Measurements from ENCODE around the gene UQCRHL.

Gene UQCRHL

DNA sequence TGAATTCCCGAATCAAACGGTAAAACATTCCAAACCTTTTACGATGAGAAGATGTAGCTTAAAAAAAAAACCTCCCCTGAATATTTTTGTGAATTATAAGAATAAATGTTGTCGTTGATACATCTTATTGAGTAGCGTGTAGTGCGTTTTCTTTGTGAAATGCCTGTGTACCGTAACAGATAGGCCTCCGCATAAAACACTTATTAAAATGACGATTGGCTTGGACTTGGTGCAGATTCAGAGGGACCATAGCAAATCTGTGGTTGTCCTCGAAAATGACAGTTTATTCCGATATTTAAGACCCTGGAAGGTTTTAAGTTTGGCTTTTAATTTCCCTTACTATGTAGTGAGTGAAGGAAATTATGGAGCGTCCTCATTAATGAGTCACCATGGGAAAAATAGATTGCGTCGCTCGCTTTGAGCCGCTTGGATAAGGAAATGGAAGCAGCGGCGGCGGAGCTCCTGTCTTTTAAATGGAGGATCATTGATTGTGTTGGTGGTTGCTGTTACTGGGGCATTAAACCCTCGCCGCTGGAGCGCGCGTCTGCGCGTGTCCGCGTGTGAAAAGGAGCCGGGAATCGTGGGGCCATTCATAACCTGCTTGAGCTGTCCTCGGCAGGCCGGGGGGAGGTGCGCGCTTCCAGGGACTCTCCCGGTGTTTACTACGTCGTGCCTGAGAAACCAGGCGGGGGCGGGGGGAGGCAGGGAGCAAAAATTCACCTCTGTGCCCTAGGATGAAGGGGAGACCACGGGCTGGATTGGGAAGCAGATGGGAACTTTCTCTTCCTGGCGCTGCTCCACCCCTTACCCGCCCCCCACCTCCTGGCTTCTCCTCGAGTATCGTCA lies 41.7 kb upstream of the UQCRHL start (continued):
- TF ChIP-seq ZNF785 (tag by site-specific recombination; IDR thresholded peaks at IDR 0.05) (no peak), ZNF555 (tag by site-specific recombination; conservative IDR thresholded peaks at IDR 0.05) (no peak), ZNF2 (tag by site-specific recombination; IDR thresholded peaks at IDR 0.05) (no peak), ZNF354C (tag by site-specific recombination; IDR thresholded peaks at IDR 0.05; ENCODE audit: borderline replicate concordance, low read depth) (no peak), ZNF621 (tag by site-specific recombination; IDR thresholded peaks at IDR 0.05) (no peak), KLF1 (tag by site-specific recombination; IDR thresholded peaks at IDR 0.05) (peak; percentile 24; the same call in 1 of the 2 replicates), IKZF3 (tag by site-specific recombination; IDR thresholded peaks at IDR 0.05) (peak; percentile 98), ZNF654 (tag by site-specific recombination; IDR thresholded peaks at IDR 0.05; ENCODE audit: low read depth) (no peak), ZBTB48 (tag by site-specific recombination; IDR thresholded peaks at IDR 0.05) (peak; percentile 94), ZNF76 (tag by site-specific recombination; IDR thresholded peaks at IDR 0.05; ENCODE audit: borderline replicate concordance, low read depth) (peak; percentile 45; the same call in 1 of the 2 replicates), ZNF423 (tag by site-specific recombination; IDR thresholded peaks at IDR 0.05) (no peak), OVOL3 (tag by site-specific recombination; IDR thresholded peaks at IDR 0.05) (no peak), YY1 (tag by site-specific recombination; IDR thresholded peaks at IDR 0.05) (0 out of 2 replicates have a peak, but pooled peaks have one; percentile 33), ZNF596 (tag by site-specific recombination; IDR thresholded peaks at IDR 0.05) (0 out of 2 replicates have a peak, but pooled peaks have one; percentile 6), GLI4 (tag by site-specific recombination; IDR thresholded peaks at IDR 0.05) (no peak), ZBTB21 (tag by site-specific recombination; IDR thresholded peaks at IDR 0.05) (peak; percentile 54; the same call in 1 of the 2 replicates), ZSCAN30 (tag by site-specific recombination; IDR thresholded peaks at IDR 0.05) (0 out of 2 replicates have a peak, but pooled peaks have one; percentile 5), ZNF202 (tag by site-specific recombination; IDR thresholded peaks at IDR 0.05; ENCODE audit: borderline replicate concordance) (no peak), ZNF335 (tag by site-specific recombination; conservative IDR thresholded peaks at IDR 0.05) (peak; percentile 91), ZNF610 (tag by site-specific recombination; IDR thresholded peaks at IDR 0.05; ENCODE audit: borderline replicate concordance) (peak; percentile 61; the same call in 1 of the 2 replicates), SP2 (tag by site-specific recombination; IDR thresholded peaks at IDR 0.05) (peak; percentile 63), ZNF366 (tag by site-specific recombination; conservative IDR thresholded peaks at IDR 0.05) (peak; percentile 84), ZNF501 (tag by site-specific recombination; IDR thresholded peaks at IDR 0.05) (0 out of 2 replicates have a peak, but pooled peaks have one; percentile 50), ZNF274 (IDR thresholded peaks at IDR 0.05; ENCODE audit: low read length) (no peak), ZNF274 (tag by site-specific recombination; IDR thresholded peaks at IDR 0.05; ENCODE audit: borderline replicate concordance) (no peak)
- TF ChIP-seq, protein P1, sequence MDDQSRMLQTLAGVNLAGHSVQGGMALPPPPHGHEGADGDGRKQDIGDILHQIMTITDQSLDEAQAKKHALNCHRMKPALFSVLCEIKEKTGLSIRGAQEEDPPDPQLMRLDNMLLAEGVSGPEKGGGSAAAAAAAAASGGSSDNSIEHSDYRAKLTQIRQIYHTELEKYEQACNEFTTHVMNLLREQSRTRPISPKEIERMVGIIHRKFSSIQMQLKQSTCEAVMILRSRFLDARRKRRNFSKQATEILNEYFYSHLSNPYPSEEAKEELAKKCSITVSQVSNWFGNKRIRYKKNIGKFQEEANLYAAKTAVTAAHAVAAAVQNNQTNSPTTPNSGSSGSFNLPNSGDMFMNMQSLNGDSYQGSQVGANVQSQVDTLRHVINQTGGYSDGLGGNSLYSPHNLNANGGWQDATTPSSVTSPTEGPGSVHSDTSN (CRISPR knock-in tag; IDR thresholded peaks at IDR 0.05) = no peak
- TF ChIP-seq, protein P2, sequence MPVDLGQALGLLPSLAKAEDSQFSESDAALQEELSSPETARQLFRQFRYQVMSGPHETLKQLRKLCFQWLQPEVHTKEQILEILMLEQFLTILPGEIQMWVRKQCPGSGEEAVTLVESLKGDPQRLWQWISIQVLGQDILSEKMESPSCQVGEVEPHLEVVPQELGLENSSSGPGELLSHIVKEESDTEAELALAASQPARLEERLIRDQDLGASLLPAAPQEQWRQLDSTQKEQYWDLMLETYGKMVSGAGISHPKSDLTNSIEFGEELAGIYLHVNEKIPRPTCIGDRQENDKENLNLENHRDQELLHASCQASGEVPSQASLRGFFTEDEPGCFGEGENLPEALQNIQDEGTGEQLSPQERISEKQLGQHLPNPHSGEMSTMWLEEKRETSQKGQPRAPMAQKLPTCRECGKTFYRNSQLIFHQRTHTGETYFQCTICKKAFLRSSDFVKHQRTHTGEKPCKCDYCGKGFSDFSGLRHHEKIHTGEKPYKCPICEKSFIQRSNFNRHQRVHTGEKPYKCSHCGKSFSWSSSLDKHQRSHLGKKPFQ (tag by site-specific recombination; IDR thresholded peaks at IDR 0.05) = peak; percentile 42
- TF ChIP-seq, protein P3, sequence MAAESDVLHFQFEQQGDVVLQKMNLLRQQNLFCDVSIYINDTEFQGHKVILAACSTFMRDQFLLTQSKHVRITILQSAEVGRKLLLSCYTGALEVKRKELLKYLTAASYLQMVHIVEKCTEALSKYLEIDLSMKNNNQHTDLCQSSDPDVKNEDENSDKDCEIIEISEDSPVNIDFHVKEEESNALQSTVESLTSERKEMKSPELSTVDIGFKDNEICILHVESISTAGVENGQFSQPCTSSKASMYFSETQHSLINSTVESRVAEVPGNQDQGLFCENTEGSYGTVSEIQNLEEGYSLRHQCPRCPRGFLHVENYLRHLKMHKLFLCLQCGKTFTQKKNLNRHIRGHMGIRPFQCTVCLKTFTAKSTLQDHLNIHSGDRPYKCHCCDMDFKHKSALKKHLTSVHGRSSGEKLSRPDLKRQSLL (tag by site-specific recombination; IDR thresholded peaks at IDR 0.05) = peak; percentile 69
- TF ChIP-seq, protein P4, sequence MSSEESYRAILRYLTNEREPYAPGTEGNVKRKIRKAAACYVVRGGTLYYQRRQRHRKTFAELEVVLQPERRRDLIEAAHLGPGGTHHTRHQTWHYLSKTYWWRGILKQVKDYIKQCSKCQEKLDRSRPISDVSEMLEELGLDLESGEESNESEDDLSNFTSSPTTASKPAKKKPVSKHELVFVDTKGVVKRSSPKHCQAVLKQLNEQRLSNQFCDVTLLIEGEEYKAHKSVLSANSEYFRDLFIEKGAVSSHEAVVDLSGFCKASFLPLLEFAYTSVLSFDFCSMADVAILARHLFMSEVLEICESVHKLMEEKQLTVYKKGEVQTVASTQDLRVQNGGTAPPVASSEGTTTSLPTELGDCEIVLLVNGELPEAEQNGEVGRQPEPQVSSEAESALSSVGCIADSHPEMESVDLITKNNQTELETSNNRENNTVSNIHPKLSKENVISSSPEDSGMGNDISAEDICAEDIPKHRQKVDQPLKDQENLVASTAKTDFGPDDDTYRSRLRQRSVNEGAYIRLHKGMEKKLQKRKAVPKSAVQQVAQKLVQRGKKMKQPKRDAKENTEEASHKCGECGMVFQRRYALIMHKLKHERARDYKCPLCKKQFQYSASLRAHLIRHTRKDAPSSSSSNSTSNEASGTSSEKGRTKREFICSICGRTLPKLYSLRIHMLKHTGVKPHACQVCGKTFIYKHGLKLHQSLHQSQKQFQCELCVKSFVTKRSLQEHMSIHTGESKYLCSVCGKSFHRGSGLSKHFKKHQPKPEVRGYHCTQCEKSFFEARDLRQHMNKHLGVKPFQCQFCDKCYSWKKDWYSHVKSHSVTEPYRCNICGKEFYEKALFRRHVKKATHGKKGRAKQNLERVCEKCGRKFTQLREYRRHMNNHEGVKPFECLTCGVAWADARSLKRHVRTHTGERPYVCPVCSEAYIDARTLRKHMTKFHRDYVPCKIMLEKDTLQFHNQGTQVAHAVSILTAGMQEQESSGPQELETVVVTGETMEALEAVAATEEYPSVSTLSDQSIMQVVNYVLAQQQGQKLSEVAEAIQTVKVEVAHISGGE (tag by site-specific recombination; conservative IDR thresholded peaks at IDR 0.05; ENCODE audit: low read depth) = peak; percentile 7; the same call in 1 of the 2 replicates
- TF ChIP-seq, protein P5, sequence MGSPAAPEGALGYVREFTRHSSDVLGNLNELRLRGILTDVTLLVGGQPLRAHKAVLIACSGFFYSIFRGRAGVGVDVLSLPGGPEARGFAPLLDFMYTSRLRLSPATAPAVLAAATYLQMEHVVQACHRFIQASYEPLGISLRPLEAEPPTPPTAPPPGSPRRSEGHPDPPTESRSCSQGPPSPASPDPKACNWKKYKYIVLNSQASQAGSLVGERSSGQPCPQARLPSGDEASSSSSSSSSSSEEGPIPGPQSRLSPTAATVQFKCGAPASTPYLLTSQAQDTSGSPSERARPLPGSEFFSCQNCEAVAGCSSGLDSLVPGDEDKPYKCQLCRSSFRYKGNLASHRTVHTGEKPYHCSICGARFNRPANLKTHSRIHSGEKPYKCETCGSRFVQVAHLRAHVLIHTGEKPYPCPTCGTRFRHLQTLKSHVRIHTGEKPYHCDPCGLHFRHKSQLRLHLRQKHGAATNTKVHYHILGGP (tag by site-specific recombination; IDR thresholded peaks at IDR 0.05) = no peak

Data from HEK293 (cell line).